Right ventricle myocardium inferior (tissue), 1 donor: Measurements from ENCODE around the gene CD63. TPM values are rescaled to one million over a fixed set of nuclear protein-coding genes. Genes with fewer than 3 reads are reported as not detected.
A peak's percentile ranks its signal among the peaks of the same experiment; 100 is the strongest.

Experiments
- ATAC-seq: fragments of 200-7000 bp; cut with Tn5 transposase; one replicate; pipeline ENCODE4 v1.9.1; 2020; ENCODE audit warnings: mild to moderate bottlenecking, moderate library complexity
- DNase-seq: peaks from one replicate; pipeline ENCODE4 v3.0.0; 2021; ENCODE audit errors: missing footprints
- intact Hi-C: fragments of 100-400 bp; cut with DNase I; formaldehyde crosslinking; loops from one replicate; pipeline ENCODE4 v1.11.0; 2022
- total RNA-seq: library from RNA; stranded (reverse); fragmentation: NEBNext Ultra II Directional; extraction: Animal tissue kit (Norgen Biotek cat#: 25700); gene quantifications from one replicate; pipeline ENCODE4 v1.2.1, GENCODE V29; 2021
- donor health status: DM: no; HTN: yes; CAD: no; lungs with severe emphysema.

CD63 gene
- total RNA-seq, 1 donor from 2014 or later = 790 TPM

- DNase-seq = peak; percentile 78
- intact Hi-C loops = loop anchor here (5.0 kb wide), 2 partner anchors 41 to 56 kb away; partner anchors contain the start of gene RDH5
- peak; percentile 79 for ATAC-seq
Measured at GRCh38 chr12:55681142-55682077, 47.4 kb downstream of the CD63 start.

GRCh38 chr12:55679691-55680090, 49.1 kb downstream of the CD63 start:
- intact Hi-C loops = loop anchor here (5.0 kb wide), 2 partner anchors 43 to 58 kb away; partner anchors contain the start of gene RDH5
- no peak for DNase-seq
- ATAC-seq = no peak

GRCh38 chr12:55676707-55677106, 52.1 kb downstream of the CD63 start:
- intact Hi-C loops = no loop called here
- ATAC-seq (no peak), DNase-seq (no peak)

- no peak for DNase-seq
- intact Hi-C loops = no loop called here
- ATAC-seq = no peak
Measured at GRCh38 chr12:55675666-55676065, 53.1 kb downstream of the CD63 start.

Other genes with a start within 250 kb of the CD63 start
- not detected for gene OR6C68, start 236.6 kb downstream of the CD63 start, total RNA-seq
- not detected for gene OR6C4, start 179.4 kb downstream of the CD63 start, total RNA-seq
- not detected for gene OR2AP1, start 156.5 kb downstream of the CD63 start, total RNA-seq
- gene OR10P1, start 92.1 kb downstream of the CD63 start, total RNA-seq = not detected
- 479 TPM for gene ITGA7, start 21.1 kb downstream of the CD63 start, total RNA-seq
- 128 TPM for gene BLOC1S1, start 13.0 kb downstream of the CD63 start, total RNA-seq
- 12.9 TPM for gene RDH5, start 8.6 kb downstream of the CD63 start, total RNA-seq
- gene GDF11, start 14.1 kb upstream of the CD63 start, total RNA-seq = 9.7 TPM
- 50.2 TPM for gene SARNP, start 88.7 kb upstream of the CD63 start, total RNA-seq
- gene ORMDL2, start 89.0 kb upstream of the CD63 start, total RNA-seq = 17.3 TPM
- gene DNAJC14, start 100.6 kb upstream of the CD63 start, total RNA-seq = 18.3 TPM
- gene MMP19, start 113.9 kb upstream of the CD63 start, total RNA-seq = 2.9 TPM
- gene PYM1, start 198.9 kb upstream of the CD63 start, total RNA-seq = 19.1 TPM
- 8.1 TPM for gene DGKA, start 202.2 kb upstream of the CD63 start, total RNA-seq
- not detected for gene PMEL, start 237.0 kb upstream of the CD63 start, total RNA-seq
- gene CDK2, start 237.8 kb upstream of the CD63 start, total RNA-seq = 11.6 TPM
- gene RAB5B, start 245.1 kb upstream of the CD63 start, total RNA-seq = 113 TPM